Measurements from ENCODE around the gene NAPB.

NAPB gene

DNA sequence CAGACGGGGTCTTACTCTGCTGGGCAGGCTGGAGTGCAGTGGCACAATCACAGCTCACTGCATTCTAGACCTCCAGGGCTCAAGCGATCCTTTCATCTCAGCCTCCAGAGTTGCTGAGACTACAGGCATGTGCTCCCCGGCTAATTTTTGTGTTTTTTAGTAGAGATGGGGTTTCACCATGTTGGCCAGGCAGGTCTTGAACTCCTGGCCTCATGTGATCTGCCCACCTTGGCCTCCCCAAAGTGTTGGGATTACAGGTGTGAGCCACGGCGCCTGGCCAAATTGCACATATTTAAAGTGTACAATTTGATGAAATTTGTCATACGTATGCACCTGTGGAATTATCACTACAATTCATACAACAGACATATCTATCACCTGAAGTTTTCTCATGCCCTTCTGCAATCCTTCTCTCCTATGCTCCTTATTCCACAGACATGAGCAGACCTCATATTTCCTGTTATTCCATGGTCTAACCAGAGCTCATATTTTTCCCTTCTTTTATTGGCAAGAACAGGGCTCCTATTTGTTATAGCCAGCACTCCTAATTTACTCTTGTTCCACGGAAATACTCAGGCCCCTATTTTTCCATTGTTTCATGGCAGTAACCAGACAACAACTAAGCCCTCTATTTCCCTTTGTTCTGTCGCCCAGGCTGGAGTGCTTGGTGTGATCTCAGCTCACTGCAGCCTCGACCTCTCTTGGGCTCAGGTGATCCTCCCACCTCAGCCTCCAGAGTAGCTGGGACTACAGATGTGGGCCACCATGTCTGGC lies 16.0 kb upstream of the NAPB start:
- DNase-seq = no peak

DNA sequence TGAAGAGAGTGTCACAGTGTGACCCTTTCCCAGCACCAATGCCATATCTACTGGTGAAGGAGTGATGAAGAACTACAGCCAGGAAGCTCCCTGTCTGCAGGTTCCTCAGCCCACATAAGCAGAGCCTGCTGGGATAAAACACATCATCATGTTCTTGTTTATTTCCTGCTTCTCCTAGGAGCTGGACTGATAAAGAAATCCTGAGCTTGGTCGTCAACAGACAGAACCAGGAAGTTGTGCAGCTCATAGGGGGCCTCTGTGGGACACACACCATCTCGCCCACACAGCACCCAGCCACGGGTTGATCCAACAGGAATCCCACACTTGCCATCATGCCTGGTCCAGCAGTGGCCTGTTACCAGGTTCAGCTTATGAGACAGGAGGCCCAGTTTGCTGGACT lies 15.4 kb upstream of the NAPB start:
- no peak for DNase-seq

DNA sequence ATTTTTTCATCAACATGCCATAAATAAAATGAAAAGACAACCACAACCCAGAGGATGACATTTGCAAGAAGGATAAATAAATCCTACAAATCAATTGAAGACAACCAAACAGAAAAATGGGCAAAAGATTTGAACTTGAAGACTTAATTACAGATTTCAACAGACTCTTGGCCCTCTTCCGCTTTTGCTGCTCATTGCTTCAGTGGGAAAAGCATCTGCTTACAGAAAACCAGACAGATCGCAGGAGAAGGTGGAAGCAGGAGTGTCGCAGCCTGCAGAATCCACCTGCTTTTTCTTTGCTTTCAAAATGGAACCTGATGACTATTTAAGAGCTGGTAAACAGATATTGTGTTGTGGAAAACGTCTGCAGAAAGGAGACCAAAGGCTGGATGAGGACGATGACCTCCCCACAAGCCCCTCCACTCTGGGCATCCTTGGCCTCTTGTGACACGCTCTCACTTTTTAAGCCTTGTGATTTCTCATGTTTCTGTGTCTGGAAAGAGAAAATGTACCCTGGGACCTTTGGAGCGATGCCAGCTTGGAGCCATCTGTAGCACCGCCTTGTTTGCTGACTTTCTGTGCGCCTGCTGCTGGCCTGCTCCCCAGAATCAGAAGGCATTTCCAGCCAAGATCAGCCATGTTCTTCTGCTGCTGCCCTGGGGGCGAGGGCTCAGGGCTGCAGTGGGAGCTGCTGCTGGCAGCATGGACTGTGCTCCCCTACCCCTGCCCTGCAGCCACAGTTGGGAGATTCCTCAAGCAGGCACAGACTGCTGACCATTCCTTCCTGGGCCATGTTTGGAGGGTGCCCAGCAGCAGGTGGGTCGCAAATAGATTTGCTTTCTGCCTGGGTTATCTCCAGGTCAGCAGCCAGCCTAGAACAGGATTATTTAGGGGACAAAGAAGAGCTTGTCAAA lies 14.6 kb upstream of the NAPB start:
- no peak for DNase-seq

DNA sequence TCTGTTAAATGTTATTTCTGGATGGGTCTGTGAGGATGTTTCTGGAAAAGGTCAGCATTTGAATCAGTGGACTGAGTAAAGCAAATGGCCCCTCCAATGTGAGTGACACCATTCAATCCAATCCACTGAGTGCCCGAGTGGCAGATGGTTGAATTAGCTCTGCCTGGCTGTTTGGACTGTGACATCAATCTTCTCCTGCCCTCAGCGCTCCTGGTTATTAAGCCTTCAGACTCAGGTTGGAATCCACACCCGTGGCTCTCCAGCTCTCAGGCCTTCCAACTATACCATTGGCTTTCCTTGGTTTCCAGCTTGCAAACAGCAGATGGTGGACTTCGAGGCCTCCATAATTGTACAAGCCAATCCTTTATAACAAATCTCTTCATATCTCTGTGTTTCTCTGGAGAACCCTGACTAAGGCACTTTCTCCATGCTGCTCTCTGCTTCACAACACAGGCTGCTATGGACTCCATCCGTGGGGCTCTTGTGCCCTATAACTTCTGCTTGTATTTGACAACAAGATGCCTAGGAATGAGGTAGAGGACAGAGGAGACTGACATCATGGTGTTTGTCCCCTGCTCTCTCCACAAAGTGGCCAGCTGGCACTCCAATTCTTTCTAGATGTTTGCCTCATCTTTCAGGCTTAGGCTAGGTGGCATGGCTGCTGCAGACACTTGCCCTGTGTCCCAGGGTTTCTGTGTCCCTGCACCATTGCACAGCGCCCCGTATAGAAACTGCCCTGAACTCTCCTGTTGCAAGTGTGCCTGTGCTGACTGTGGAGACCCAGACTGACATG lies 13.4 kb upstream of the NAPB start:
- DNase-seq = no peak

DNA sequence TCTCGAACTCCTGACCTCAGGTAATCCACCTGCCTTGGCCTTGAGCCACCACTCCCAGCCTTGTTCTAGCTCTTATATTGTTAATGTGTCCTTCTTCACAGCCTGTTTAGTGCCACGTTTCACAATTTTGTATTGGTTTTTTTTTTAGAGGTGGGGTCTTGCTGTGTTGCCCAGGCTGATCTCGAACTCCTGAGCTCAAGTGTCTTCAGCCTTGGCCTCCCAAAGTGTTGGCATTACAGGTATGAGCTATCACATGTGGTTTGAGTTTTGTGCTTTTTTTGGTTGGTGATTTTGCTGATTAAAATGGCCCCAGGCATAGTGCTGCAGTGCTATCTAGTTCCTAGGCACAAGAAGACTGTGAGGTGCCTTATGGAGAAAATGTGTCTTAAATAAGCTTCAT lies 12.3 kb upstream of the NAPB start:
- DNase-seq = no peak

DNA sequence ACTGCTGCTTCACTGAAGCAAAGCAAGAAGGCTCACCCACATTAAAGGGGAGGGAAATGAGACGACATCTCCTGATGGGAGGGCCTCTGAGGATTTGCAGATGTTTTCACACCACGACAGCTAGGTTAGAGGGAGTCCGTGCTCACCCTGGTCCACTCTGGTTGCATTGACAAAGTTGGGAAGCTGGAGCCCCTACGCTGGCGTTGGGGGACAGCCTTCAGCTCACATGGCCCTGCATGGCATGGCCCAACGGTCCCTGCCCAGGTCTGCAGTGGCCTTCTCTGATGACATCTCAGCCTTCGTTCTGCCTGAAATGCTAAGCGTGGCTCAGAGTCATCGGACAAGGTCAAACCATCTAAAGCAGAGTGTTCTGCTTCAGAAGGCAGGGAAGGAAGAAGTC lies 3.8 kb upstream of the NAPB start:
- DNase-seq = no peak

DNA sequence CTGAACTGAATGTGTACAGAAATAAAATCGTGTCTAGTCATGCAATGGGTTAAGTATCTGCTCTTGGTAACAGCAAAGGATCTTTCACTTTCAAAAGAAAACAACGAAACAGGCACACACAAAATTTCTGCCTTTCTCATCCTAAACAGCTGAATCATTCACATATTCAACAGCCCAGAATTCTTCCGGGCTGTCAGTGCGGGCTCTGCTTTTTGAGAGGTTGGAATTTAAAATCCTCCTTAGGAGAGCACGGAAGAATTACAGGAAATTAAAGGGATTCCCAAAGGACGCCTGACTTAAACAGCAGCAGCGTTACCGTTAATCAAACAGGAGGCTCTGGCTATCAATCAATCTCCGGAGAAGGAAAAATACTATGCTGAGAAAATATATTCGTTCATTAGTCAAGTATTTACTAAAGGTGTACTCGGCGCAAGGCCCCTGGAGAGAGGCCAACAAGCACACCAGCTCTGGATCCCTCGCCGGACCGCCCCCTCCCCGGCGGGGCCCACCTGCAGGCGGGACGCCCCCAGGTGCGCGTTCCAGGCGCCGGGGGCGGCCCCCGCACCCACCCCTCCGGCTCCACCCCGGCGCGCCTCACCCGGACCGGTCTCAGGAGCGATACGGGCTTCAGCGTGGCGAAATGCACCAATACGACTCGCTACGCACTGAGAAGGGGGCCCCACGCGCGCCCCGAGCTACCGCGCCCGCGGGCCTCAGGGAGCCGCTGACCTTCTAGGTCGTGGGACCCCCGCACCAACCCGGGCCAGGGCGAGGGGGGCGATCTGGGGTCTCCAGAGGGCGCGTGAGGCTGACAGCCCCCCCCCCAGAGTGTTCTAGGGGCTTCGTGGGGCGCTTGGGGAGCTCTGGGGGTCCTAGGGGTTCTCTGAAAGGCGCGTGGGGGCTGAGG lies 1.0 kb downstream of the NAPB start:
- DNase-seq = peak; percentile 64

DNA sequence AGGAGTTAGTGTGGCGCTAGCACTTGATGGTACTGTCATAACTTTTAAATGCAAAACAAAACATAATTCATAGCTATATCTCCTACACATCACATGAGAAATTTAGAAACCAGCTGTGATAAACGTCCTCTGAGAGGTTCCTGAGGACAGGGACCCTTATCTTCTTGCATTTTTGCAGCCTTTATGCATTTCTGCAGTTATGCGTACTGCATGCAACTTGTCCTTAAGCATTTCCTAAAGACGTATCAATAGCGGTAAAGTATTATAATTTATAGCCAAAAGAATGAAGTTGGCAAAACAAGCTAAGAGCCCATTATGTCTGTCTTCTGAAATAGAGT lies 1.7 kb downstream of the NAPB start:
- no peak for DNase-seq

DNA sequence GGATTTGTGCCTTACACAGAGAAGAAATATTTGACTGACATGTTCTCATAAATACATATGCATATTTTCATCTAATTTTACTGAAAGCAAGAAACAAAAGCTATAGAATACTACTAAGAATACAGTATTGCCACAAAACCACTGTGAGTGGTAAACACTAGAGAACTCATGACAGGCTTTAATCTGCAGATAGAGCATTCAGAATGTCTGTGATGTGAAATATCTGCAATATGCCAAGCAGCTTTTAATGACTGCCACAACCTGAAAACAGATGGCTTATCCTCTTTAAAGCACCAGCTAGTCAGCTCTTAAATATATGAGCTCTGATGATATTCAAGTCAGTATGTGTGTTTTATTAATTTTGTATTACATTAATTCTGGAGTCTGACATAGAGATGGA lies 3.4 kb downstream of the NAPB start:
- no peak for DNase-seq

DNA sequence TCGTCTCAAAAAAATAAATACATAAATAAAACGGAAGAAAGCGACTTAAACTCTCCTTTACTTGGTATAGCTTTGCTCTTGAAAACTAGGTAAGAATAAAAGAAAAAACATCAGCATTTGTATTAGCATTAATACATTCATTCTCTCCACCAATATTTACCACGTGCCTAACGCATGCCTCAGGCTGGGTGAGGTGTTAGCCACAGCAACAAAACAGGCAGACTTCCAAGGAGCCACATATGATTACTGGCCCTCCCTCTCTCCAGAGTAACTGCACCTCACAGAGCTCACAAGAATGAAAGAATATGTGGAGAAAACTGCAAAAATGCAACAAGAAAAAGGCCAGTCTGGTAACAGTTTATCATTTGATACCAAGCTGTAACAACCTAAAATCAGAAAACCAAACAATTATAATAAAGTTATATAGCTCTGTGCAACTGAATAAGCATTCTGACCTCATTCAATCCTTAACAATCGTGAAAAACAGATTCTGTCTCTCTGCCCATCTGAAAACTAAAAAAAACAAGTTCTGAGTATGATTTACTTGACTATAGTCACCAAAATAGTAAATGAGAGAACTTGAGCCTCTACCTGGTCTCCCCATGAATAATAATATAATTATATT lies 5.2 kb downstream of the NAPB start:
- DNase-seq = no peak

DNA sequence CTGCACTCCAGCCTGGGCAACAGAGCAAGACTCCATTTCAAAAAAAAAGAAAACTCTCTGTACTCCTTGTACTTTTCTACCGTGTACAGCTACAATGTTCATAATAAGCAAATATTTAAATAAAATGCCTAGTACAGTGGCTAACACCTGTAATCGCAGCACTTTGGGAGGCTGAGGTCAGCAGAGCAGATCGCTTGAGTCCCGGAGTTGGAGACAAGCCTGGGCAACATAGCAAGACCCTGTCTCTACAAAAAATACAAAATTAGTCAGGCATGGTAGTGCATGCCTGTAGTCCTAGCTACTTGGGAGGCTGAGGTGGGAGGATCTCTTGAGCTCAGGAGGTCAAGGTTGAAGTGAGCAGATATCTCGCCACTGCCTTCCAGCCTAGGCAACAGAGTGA lies 5.7 kb downstream of the NAPB start:
- no peak for DNase-seq

DNA sequence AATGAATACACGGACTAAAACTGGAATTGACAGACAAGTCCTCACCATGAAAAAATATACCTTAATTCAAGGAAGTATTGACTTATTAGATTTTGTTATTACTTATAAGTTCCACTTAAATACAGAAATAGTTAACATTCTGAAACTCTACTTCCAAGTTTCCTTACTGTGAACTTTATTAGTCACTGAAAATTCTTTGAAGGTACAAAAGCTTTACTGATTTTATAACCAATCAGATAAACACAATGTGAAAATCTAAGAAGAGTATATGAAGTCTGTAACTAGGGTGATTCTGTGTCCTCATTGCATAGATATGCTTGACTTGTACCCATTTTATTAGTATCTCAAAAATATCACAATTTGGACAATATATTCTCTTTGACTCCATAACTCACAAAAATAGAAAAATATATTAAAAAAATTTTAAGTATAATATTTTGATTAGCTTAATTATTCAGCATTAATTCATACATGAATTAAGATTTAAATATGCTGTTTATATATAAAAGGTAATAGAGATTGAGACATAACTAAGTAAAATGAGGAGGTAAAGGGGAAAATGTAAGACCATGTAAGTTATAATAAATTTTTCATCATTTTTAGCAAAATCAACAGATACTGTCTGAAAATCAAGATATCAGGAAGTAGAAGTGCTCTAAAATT lies 6.6 kb downstream of the NAPB start:
- no peak for DNase-seq

DNA sequence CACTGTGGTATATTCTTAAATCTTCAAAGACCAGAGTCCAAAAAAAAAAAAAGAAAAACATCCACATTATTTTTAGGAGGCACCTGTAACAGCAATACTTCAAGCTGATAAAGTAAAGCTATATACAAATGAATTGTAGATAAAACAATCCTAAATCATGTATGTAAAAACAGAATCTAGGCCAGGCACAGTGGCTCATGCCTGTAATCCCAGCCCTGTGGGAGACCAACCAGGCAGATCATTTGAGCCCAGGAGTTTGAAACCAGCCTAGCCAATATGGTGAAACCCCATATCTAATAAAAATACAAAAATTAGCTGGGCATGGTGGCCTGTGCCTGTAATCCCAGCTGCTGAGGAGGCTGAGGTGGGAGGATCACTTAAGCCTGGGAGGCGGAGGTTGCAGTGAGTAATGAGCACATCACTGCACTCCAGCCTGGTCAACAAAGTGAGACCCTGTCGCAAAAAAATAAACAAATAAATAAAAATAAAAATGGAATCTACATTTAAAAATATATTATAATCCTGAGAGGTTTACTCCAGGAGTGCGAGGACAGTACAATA lies 7.3 kb downstream of the NAPB start:
- DNase-seq = no peak

DNA sequence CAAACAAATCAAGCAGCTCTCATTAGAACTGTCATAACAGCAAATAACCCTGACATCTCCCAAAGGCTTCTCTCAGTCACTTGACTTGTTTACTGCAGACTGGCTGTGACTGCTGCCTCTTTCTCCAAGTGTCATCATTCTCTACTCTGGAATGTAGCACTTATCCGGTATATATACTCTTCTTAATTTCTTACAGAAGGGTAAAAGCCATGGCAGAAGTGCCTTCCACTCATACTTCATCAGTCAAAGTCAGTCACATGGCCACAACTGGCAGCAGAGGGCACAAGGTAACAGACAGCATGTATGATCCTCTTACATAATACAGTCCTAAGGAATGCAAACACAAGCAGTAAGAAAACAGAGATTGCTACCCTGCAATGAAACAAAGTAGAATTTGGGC lies 9.3 kb downstream of the NAPB start:
- no peak for DNase-seq

DNA sequence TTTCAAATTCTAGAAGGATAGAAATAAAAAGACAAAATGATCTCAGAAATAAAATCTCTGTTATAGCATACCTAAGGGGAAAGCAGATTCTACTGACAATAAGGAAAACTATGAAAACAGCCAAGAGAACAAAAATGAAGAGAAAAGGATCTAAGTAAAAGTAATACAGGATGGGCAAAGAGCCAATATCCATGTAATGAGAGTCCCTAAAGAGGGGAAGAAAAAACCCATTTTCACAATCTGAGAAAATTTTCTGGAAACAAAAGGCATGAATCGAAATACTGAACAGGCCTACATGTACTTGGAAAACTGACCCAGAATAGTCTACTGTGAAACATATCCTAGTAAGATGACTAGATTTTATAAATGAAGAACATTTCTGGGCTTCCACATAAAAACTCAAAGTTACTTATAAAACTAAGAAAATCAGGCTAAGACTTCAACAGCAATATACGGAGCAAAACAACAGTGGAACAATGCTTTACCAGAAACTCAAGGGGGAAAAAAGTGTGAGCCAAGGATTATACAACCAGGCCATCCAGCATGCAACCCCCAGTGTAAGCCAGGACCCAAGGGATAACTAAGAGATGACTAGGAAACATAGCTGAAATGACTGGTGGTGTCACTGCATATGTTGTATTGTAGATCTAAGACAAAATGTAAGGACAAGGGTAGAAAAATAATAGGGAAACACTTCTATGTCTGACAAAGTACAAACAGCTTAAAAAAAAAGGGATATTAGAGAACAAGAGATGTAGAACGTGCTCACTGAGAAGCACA lies 10.2 kb downstream of the NAPB start:
- DNase-seq = no peak

DNA sequence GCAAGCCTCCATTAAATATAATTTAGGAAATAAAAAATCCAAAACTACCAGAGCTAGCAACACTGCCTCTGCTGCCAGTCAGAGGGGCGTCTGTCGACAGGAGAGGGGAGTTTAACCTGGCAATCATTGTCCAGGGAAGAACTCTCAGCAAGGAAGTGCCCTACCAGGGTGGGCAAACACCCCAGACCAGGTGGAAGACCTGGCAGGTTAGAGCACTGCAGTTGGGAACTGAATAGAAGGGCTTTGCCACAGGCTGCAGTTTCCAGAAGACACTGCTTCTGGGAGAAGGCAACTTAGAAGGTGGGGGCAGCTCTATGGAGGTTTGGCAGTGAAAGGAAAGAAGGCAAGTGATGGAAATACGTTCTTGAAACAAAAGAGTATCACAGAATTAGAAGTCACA lies 11.5 kb downstream of the NAPB start:
- no peak for DNase-seq

DNA sequence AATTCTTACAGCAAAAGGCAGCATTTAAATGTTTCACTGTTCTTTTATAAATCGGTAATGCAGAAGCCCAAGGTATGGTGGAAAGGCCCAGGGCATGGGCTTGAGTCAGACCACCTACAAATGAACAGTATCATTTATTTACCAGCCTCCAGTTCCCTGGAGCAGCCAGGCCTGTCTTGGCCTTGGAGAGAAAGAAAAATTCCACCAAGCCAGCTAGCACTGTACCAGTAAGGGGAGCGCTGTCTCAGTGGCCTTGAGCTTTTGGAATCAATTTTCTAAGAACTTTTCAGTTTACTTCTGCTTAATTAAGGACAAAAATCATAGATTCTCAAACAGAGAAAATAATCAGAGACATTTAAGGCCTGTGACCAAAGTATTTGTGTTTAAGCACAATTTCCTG lies 12.3 kb downstream of the NAPB start:
- no peak for DNase-seq

DNA sequence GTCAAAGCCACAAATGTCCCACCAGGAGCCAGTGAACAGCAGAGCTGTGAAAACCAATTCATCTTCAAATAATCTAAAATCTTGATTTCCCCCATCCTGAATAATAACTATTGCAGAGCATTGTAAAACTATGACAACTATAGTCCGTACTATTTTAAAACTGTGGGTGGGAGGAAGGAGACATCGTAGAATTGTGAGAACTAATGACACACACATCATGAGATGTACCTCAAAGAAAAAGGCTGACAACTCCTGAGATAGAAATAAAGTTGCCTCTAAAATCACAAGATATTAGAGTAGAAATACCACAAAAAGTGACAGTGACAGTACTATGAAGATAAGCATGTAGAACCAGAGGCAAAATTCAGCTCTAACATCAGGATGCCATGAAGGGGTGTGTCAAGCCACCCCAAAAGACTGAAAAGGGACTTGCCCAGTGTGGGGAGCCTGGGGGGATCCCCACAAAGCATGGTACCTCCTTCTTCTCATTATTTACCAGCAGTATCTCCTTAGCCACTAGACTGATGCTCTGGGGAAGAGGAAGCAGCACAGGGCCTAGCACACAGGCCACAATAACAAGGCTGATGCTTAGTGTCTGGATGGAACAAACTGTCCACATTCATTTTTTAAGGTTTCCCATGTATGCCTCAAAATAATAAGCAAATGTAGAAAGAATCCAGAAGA lies 13.4 kb downstream of the NAPB start:
- DNase-seq = no peak

DNA sequence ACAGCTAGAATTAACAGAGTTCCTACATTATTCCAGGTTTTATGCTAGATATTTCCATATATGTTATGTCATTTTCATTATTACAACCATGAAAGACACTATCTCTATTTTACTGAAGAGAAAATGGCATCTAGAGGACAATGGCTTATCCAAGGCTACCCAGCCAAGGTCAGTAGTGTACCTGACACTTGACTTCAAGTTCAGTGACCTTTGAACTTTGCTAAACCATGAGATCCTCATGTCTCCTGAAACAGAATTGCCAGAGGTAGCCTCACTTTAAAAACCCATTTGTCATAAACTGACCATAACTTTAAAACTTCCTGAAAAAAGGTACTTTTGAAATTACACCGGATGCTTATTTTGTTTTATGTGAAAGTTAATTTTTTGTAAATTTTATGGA lies 14.4 kb downstream of the NAPB start:
- no peak for DNase-seq

DNA sequence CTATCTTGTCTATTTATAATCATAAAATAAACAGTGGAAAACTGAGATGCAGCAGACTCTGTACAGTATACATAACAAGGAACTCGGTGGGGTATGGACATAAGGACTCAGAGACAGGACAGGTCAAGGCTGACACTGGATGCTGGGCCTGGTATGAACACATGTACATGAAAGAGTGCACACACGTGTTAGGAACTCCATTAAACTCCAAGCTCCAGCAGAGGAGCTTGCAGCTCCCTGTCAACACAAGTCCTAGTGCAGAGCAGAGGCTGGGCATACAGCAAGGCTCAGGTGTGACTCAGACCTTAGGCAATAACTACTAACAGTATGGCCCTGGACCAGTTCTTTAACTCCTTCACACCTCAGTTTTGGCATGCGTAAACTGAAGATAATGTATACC lies 17.1 kb downstream of the NAPB start:
- no peak for DNase-seq

Data from stimulated activated CD4-positive, alpha-beta T cell treated with anti-CD3 and anti-CD28 coated beads, Interleukin-4, amount 100 ng/mL, for 1 hour (primary cell).